ENCODE data around the gene SPDYC. TPM values are rescaled to one million over a fixed set of nuclear protein-coding genes. Genes with fewer than 3 reads are reported as not detected.
A peak's percentile ranks its signal among the peaks of the same experiment; 100 is the strongest.

The SPDYC gene
- total and polyA plus RNA-seq, 2 experiments from 2014 or later: 0.27 TPM; not detected in 1

GRCh38 chr11:65128182-65129145 is 41.6 kb upstream of the SPDYC start:
- peaks cover 3% of the 10 kb centered on the region; the same call in 1 of the 2 replicates for H4K20me1 ChIP-seq (replicated peaks; ENCODE audit: insufficient read depth)
- 0 out of 2 replicates have a peak, but pooled peaks cover 10% of the 10 kb centered on the region for H3F3A ChIP-seq (replicated peaks; ENCODE audit: low read depth)
- H3K27ac Mint-ChIP-seq: no peak overlapping the region
- peaks cover 24% of the 10 kb centered on the region for H3K79me2 ChIP-seq (replicated peaks; ENCODE audit: insufficient read depth)
- H3K27ac ChIP-seq (ENCODE audit: low read depth): no peak overlapping the region
- H3K9me3 Mint-ChIP-seq: no peaks in the 10 kb centered on the region; the same call in 2 of the 3 replicates
- no peak for ATAC-seq
- no peaks in the 10 kb centered on the region for H3K27me3 ChIP-seq (ENCODE audit: insufficient read depth)
- no peaks in the 10 kb centered on the region for H3K9me2 ChIP-seq (ENCODE audit: insufficient read depth)
- peaks cover 3% of the 10 kb centered on the region for H3K27me3 Mint-ChIP-seq (ENCODE audit: insufficient read depth, low read depth, poor library complexity)
- TF ChIP-seq STAT1 (IDR thresholded peaks at IDR 0.05; ENCODE audit: unreplicated experiment) (no peak), ZNF331 (CRISPR knock-in tag; IDR thresholded peaks at IDR 0.05; ENCODE audit: low read depth) (no peak), EZH2 (IDR thresholded peaks at IDR 0.05; ENCODE audit: low read depth, unreplicated experiment) (no peak), NANOG (IDR thresholded peaks at IDR 0.05; ENCODE audit: borderline replicate concordance) (no peak), ZNF114 (CRISPR knock-in tag; IDR thresholded peaks at IDR 0.05) (no peak), POLR2AphosphoS5 (IDR thresholded peaks at IDR 0.05; ENCODE audit: low read depth) (no peak), JUNB (IDR thresholded peaks at IDR 0.05; ENCODE audit: unreplicated experiment) (no peak)
- TF ChIP-seq, protein P1, sequence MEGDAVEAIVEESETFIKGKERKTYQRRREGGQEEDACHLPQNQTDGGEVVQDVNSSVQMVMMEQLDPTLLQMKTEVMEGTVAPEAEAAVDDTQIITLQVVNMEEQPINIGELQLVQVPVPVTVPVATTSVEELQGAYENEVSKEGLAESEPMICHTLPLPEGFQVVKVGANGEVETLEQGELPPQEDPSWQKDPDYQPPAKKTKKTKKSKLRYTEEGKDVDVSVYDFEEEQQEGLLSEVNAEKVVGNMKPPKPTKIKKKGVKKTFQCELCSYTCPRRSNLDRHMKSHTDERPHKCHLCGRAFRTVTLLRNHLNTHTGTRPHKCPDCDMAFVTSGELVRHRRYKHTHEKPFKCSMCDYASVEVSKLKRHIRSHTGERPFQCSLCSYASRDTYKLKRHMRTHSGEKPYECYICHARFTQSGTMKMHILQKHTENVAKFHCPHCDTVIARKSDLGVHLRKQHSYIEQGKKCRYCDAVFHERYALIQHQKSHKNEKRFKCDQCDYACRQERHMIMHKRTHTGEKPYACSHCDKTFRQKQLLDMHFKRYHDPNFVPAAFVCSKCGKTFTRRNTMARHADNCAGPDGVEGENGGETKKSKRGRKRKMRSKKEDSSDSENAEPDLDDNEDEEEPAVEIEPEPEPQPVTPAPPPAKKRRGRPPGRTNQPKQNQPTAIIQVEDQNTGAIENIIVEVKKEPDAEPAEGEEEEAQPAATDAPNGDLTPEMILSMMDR (conservative IDR thresholded peaks at IDR 0.05; ENCODE audit: low read depth in 2 of 2): no peak
- no peak for DNase-seq (ENCODE audit: low spot score)
- H3K4me1 ChIP-seq (ENCODE audit: insufficient read depth): peaks cover 6% of the 10 kb centered on the region; the same call in 1 of the 2 replicates
- no peak overlapping the region for H3K4me3 Mint-ChIP-seq
- H3K36me3 ChIP-seq (ENCODE audit: insufficient read depth): peaks cover 6% of the 10 kb centered on the region
- H3K4me3 ChIP-seq: no peak overlapping the region
- H3K4me2 ChIP-seq: no peak overlapping the region
- H2AFZ ChIP-seq: no peak overlapping the region
- H3K36me3 Mint-ChIP-seq (ENCODE audit: low read depth): peaks cover 57% of the 10 kb centered on the region
- H3K4me1 Mint-ChIP-seq: peaks cover 10% of the 10 kb centered on the region

GRCh38 chr11:65129649-65130441 is 40.2 kb upstream of the SPDYC start:
- H3K36me3 ChIP-seq (ENCODE audit: insufficient read depth): peaks cover 6% of the 10 kb centered on the region
- peak; percentile 50 for DNase-seq (ENCODE audit: low spot score)
- H3K27ac ChIP-seq (ENCODE audit: low read depth): no peak overlapping the region
- Mint-ChIP-seq H3K4me1 (peaks cover 13% of the 10 kb centered on the region), H3K4me3 (no peak overlapping the region; the same call in 2 of the 3 replicates), H3K9me3 (no peaks in the 10 kb centered on the region; the same call in 2 of the 3 replicates), H3K36me3 (ENCODE audit: low read depth) (peaks cover 48% of the 10 kb centered on the region), H3K27ac (no peak overlapping the region), H3K27me3 (ENCODE audit: insufficient read depth, low read depth, poor library complexity) (peaks cover 10% of the 10 kb centered on the region)
- 0 out of 2 replicates have a peak, but pooled peaks cover 15% of the 10 kb centered on the region for H3F3A ChIP-seq (replicated peaks; ENCODE audit: low read depth)
- no peaks in the 10 kb centered on the region for H3K27me3 ChIP-seq (ENCODE audit: insufficient read depth)
- H3K9me2 ChIP-seq (ENCODE audit: insufficient read depth): no peaks in the 10 kb centered on the region
- peaks cover 19% of the 10 kb centered on the region for H3K79me2 ChIP-seq (replicated peaks; ENCODE audit: insufficient read depth)
- TF ChIP-seq, protein P1 (conservative IDR thresholded peaks at IDR 0.05; ENCODE audit: low read depth in 2 of 2): peak in 1 of 2 experiments; percentile 53; a peak in 3 of 4 replicates
- TF ChIP-seq EZH2phosphoT487 (IDR thresholded peaks at IDR 0.05; ENCODE audit: unreplicated experiment): no peak
- ATAC-seq: no peak
- H2AFZ ChIP-seq: no peak overlapping the region
- H3K4me3 ChIP-seq: no peak overlapping the region
- peaks cover 8% of the 10 kb centered on the region; the same call in 1 of the 2 replicates for H3K4me1 ChIP-seq (ENCODE audit: insufficient read depth)
- H3K4me2 ChIP-seq: no peak overlapping the region
- no peaks in the 10 kb centered on the region for H4K20me1 ChIP-seq (replicated peaks; ENCODE audit: insufficient read depth)
